Measurements from ENCODE around the gene FGF12.

GRCh38 chr3:192629429-192629828, 97.9 kb downstream of the FGF12 start:
- no peak for TF ChIP-seq POLR2AphosphoS5 (IDR thresholded peaks at IDR 0.05; ENCODE audit: low read depth)
- no peak for TF ChIP-seq CTCF (conservative IDR thresholded peaks at IDR 0.05; ENCODE audit: low read depth in 2 of 2)
- no peak for TF ChIP-seq ZNF114 (CRISPR knock-in tag; IDR thresholded peaks at IDR 0.05)
- TF ChIP-seq EZH2 (IDR thresholded peaks at IDR 0.05; ENCODE audit: low read depth, unreplicated experiment): no peak
- TF ChIP-seq NANOG (IDR thresholded peaks at IDR 0.05; ENCODE audit: borderline replicate concordance): no peak
- no peak for TF ChIP-seq EZH2phosphoT487 (IDR thresholded peaks at IDR 0.05; ENCODE audit: unreplicated experiment)
- no peak for TF ChIP-seq ETS1 (IDR thresholded peaks at IDR 0.05)
- no peak for TF ChIP-seq ZNF462 (CRISPR knock-in tag; IDR thresholded peaks at IDR 0.05)
- no peak for TF ChIP-seq ZNF331 (CRISPR knock-in tag; IDR thresholded peaks at IDR 0.05; ENCODE audit: low read depth)
- no peak for TF ChIP-seq JUNB (IDR thresholded peaks at IDR 0.05; ENCODE audit: unreplicated experiment)
